Iris pigment epithelial cell (primary cell): ENCODE data around the gene LMO7.
"Not testable (repeated sequence)": the region's sequence is repeated elsewhere in the genome, so short reads cannot be mapped to it uniquely, and the experiment has no call there.

ENCODE experiments used
- DNase-seq: peaks from one replicate; pipeline ENCODE4 v3.0.0-alpha.2; 2011; ENCODE audit warnings: low read depth

Gene LMO7

DNA sequence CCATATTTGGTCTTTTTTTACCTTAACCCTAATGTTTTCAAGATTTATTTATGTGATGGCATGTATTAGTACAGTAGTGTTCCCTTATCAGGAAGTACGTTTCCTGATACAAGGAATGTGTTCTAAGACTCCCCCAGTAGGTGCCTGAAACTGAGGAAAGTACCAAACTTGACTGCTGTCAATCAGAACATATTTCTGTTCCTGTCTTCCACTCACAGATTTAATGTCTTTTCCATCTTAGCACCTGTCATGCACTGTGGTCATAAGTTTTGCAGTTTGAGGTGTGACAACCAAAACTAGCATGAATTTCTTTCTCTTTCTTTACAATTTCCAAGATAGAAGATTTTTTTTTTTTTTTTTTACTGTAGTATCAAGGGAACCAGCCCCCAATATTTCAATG is 62.9 kb downstream of the LMO7 start:
- no peak for DNase-seq

DNA sequence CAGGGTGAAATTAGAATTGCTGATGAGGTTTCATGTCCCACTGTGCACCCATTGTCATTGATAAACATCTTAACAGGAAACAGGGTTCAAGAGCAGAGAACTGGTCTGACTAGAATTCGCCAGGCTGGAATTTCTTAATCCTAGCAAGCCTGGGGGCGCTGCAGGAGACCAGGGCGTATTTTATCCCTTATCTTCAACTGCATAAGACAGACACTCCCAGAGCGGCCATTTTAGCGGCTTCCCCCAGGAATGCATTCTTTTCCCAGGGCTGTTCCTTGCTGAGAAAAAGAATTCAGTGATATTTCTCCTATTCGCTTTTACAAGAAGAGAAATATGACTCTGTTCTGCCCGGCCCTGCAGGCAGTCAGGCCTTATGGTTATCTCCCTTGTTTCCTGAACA is 63.6 kb downstream of the LMO7 start:
- not testable (repeated sequence) for DNase-seq

DNA sequence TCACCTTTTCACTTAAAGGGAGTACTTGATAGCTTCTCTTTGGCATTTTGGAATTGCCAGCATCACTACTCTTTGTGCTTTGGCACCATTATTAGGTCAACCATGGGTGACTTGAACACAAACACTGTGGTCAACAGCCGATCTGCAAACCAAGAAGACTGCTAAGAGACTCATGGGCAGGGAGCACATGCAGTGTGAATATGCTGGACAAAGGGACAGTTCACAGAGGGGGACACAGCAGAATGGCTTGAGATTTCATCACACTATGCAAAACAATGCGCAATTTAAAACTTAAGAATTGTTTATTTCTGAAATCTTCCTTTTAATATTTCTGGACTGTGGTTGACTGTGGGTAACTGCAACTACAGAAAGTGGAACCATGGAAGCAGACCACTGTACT is 64.4 kb downstream of the LMO7 start:
- DNase-seq: no peak

DNA sequence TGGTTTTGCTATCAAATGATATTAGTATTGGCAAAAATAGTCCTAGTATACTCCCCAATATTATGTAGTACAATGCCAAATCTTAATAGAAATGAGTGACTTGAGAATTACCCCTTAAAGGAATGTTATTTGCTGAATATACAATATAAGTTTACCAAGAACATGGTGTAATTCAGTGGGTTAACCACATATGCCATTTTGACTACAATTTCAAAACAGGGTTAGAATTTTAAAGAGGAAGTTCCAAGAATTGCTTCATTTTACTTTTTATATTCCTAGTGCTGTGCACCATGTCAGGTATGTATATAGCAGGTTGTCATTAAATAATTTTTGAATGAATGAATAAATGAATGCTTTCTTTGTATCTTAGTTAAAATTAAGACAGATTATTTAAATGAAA is 66.3 kb downstream of the LMO7 start:
- no peak for DNase-seq

DNA sequence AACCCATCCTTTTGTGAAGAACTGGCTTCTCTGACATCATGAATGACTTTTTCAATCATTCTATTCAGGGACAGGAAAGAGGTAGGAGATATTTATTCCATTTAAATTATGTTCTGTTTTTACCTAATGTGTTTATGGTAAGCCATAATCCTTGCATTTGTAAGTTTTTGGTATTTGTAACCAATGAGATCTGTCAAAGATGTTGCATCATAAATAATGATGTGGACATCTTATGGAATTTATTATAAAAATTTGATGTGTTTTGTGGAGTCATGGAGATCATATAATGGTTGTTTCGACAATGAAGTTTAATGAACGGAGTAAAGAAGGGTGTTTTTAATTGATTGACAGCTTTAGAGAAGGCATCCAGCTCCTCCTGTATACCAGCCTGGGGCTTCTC is 67.6 kb downstream of the LMO7 start:
- DNase-seq: no peak

DNA sequence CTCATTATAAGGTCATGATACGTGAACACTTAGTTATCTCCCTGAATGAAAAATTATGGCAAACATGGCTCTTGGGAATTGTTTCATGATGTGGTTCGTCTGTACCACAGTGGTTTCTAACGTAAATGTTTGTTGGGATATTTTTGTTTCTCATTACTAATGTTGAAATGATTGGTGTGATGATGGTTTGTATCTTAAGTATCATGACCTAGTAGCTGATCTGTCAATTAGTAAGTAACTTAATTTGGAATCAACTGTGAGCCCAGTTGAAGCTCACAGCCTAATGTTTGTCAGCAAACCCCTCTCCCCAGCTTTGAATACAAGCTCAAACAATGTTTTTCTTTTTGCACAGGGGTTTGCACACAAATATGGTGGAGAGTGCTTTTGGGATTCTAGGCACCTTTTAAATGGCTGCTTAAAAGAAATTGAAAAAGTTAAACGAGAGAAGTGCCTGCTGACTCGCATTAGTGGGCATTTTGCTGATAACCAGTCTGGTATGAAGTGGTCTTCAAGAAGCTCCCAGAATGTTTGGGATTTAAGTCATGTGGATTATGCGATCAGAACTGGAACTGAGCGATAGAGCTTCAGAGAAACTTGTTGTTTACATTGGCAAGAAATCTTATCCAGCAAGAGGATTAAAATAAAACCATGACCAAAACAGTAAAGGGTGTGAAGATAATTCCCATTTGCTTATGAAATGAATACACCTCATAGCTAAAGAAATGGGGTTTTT is 68.2 kb downstream of the LMO7 start:
- peak; percentile 84 for DNase-seq

DNA sequence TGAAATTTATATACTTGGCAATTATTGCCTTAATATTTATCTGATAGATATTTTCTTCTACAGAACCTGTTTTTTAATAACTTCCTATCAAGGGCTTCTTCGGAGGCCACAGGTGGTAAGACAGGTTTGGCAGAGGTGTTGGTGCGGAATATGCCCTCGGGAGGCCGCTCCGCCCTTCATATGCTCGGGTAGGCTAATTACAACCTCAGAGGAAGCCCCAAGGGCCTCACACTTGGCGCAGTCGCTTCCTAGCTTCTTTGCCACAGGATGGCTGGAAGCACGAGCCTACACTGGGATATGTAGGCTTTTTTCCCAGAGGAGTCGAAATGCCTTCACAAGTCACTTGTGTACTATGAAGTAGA is 68.8 kb downstream of the LMO7 start:
- no peak for DNase-seq

DNA sequence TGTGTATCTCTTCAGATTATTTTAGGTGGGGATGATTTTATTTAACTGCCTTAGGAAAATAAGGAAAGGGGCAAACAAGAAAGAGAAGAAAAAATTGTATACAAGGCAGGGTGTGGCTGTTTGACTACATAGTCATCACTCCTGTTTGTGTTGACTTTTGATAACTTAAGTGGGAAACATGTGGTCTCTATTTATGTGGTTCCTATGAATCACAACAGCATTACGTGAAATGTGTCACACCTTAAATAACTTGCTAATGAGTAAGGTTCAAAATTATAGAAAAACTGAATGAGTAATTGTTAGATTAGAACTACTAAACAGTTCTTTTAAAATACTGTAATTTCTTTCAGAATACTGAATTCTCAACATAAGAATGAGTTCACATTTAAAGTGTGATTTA is 69.3 kb downstream of the LMO7 start:
- peak; percentile 83 for DNase-seq

DNA sequence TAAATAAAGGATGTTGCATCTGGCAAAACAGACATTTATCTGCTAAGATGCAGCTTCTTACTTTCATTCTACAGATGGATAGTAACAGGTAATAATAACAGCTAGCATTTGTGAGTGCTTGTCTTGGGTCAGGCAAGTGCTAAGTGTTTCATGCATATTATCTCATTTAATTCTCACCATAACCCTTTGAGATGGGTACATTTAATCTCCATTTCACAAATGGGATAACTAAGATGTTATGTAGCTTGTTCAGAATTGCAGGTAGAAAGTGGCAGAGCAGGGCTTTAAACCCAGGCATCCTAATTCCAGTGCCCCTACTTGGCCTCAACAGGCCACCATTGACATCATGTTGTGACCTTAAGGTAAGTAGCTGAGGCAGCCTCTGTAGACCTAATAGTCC is 69.8 kb downstream of the LMO7 start:
- no peak for DNase-seq

DNA sequence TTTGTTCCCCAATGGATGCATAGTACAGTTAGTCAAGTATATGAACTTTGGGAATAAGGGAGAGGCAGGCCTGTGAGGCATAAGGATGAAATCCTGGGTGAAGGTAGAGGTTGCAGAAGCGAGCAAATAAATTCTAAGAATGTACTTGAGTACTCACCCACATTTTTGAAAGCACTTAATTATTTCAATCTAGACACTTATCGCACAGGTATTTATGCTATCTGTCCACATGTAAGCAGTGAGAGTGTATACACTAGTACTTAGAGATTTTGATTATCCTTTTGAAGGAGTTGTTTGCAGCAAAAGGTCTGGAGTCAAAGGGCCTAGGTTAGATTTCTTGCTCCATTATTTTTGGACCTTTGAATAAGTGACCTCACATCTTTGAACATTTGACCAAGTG is 77.7 kb downstream of the LMO7 start:
- no peak for DNase-seq

DNA sequence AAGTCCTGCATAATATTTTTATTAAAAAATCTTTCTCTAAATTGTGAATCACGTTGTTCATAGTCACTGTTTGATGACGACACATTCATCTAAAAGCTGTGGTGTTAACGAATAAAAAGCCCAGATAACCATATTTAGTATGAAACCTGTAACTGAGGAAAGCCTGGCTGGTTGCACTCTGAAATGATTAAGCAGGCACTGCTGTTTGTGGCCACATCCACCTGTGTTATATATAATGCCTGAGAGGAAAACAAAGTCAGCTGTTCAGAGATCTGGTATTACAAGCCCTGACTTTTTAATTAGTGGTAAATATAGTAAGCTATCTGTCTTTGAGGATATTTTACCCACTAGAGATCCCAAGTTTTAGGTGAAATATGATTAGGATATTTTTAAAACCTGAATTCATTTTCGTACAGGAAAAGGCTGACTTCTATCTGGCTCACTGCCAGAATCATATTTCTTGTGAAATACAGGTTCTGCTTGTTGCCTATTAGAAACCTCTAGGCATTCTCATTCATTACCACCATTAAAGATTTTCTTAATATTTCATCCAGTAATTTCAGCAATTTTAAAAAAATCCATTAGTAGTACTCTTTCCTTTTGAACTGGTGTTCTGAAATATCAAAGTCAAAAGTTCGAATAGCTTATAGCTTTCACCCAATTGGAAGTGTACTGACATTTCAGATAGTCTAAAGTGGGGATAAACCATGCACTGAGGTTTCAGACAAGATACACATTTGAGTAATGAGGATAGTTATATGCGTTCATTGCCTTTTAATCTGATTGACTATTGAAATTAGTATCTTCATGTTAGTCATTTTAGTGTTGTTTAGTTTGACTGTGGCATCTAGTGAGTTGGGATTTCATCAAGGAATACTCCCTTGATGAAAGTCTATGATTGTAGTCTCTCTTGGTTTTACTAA is 79.7 kb downstream of the LMO7 start:
- DNase-seq: peak; percentile 55

DNA sequence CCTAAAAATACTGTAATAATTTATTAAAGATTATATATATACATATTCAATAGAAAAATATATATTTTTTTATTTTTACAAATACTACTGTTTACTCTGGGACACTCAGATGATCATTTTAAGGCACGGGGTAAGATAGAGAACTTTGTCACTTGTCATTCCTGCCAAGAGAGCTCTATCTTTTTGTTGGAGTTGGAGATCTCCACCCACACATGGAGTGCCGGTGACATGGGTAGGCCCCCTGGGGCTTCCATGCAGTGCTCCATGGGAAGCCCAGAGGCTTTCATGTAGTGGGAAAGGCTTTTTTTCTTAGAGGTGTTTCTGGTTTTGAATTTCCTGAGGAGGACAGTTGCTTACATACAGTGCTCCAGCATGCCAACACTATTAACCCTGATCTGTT is 81.4 kb downstream of the LMO7 start:
- no peak for DNase-seq

DNA sequence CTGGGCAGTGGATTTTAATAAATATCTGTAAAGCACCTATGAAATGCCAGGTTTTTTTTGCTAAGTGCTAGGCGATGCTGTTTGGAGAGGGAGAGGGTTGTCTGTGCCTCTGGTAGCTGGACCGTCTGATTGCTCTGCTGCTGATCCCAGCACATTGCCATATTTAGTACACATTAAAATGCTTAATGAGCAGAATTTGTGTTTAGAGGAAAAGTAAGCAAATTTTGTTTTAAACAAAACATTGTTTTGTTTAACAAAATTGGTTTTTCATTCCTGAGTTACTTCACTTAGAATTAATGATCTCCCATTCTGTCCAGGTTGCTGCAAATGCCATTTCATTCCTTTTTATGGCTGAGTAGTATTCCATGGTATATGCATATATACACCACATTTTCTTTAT is 85.2 kb downstream of the LMO7 start:
- no peak for DNase-seq

DNA sequence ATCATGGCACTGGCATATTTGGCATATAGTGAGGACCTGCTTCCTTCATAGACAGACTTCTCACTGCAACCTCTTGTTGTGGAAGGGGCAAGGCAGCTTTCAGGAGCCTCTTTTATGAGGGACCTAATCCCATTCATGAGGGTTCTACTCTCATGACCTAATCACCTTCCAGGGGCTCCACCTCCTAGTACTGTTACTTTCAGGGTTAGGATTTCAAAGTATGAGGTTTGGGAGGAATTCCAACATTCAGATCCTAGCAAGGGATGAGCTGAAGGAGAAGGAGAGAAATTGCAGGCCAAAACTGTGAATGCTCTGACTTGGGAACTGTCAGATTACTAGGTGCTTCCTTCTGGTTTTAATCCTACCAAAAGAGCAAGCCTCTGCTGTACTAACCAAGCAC is 87.8 kb downstream of the LMO7 start:
- DNase-seq: no peak

DNA sequence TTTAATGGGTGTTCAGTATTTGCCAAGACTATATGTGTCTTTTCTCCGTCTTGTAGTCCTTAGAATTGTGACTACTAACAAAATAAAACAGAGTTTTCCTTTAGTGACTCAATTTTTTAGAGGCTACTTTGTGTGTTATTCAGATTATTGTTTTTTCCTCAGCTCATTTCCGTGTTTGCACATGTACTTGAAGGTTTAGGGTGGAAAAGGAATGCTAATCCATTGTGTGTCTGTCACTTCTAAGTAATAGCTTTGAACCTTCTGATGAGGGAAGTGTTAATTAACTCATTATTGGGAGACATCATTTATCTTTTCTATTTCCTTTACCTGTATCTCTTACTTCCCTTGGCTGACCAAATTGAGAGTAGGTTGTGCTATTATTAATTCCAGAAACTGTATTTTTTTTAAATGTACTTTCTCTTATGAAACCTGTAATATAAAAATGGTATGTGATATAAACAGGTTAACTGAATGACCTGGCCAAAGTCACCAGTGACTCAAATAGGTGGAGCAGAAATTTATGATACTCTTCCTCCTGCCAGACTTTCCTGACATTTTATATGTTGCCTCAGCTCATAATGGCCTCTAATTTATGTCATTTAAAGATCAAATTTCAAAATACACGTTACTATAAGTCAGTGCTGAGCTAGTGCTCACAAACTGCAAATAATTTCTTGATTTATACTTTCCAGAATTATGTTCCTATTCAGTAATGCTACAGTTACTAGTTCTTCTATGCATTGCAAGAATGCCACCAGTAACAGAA is 88.8 kb downstream of the LMO7 start:
- DNase-seq: no peak

DNA sequence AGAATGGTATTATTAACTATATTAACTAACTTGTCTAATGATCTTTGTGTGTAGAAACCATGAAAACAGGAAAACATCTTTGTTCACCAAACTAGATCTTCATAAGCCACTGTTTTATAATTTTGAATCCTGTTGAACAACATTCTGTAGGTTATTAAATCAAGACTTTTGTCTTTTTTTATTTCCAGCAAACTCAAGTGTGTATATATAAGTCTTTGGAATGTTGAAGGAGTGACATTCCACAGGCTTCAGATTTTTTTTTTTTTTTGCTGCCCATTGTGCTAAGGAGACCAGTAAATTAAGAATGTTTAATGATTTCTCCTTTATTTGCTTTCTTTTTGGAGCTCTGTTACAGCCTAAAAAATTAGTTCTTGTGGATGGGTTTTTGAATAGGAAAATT is 89.6 kb downstream of the LMO7 start:
- DNase-seq: no peak

DNA sequence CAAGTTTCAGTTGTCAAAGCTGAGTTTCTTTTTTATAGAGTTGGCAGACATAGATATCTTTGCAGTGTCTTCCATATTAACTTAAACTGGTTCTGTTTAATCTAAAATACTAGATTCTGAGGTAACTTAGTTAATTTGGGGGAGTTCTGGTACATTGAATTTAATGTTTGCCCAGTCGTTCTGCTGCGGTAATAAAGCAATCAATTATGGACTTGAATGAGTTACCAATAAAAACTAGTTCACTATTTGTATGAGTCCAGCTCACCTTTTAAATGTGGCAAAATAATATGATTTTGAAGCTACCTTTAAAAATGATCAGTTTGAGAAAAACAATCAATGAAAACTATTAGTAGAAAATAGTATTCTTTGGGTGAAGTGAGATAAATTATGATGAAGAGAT is 90.2 kb downstream of the LMO7 start:
- DNase-seq: no peak

DNA sequence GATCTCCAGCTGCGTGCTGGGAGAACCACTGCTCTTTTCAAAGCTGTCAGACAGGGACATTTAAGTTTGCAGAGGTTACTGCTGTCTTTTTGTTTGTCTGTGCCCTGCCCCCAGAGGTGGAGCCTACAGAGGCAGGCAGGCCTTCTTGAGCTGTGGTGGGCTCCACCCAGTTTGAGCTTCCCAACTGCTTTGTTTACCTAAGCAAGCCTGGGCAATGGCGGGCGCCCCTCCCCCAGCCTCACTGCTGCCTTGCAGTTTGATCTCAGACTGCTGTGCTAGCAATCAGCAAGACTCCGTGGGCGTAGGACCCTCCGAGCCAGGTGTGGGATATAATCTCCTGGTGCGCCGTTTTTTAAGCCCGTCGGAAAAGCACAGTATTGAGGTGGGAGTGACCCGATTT is 97.0 kb downstream of the LMO7 start:
- not testable (repeated sequence) for DNase-seq

DNA sequence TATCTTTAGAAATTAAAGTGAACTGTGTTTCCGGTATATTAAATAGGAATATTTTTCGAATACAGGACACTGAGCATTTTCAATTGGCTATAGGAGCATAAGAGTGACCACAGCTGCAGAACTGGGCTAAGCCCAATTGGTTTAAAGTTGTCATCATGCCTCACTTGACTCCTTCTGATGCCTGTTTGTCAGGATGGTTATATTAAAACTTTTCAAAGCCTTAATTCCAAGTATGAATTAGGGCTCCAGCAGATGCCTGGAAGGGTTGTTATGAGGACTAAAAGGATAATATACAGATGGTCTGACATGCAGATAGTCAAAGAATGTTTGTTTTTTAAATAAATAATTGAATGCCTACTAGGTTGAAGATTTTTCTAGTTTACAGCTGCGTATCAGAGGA is 100.0 kb downstream of the LMO7 start:
- DNase-seq: no peak

DNA sequence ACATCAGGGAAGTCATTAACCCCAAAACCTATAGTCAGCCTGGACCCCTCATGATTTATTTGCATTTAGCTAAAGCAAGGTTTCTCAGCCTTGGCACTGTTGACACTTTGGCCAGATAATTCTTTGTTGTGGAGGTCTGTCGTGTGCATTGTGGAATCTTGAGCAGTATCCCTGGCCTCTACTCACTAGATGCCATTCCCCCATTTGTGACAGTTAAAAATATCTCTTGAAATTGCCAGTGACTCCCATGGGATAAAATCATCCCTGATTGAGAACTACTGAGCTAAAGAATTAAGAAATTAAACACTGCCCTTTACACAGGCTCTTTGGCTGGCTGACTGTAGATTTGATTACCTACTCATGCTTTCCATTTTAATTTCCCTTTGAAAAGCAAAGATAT is 102.7 kb downstream of the LMO7 start:
- DNase-seq: no peak

DNA sequence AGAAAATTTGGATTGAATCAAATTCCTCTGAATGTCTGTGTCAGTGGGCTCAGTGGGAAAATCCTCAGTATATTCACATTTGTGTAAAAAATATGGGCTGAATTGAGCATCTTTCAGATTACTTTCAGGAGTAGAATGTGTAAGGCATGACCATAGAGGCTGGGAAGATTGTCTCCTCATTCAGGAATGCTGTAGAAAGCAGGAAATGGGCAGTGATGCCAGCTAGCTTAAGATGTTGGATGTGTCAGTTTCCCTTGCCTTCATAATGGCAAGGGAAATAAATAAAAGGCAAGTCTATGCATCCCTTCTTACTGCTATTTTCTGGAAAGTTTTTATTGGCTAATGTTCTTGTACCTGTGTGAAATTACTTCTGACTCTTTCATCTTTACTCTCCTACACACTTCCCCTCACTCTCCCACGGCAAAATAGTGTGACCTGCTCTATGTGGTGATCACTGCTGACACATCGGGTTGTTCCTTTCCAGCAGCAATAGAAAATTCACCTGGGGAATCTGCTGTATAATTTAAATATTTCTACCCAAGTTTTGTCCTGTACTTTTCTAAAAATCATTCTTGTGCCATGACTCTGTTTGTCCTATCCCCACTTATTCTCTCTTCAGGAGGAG is 103.2 kb downstream of the LMO7 start:
- DNase-seq: no peak

DNA sequence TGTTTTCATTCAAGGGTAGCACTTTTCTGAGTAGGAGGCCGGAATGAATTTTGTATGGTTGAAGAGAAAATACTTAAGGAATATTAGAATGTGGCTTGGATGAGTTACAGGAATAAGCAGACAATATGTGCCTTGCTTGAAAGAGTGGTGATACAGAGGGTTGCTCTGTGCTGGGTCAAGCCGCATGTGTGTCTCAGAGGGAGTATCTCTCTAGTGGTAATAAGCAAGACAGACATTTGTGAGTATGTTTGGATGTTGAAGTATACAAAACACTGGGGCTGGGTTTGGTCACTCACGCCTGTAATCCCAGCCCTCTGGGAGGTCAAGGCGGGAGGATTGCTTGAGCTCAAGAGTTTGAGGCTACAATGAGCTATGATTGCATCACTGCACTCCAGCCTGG is 103.9 kb downstream of the LMO7 start:
- no peak for DNase-seq
